ENCODE results near the gene HVCN1.
"Not testable (repeated sequence)": the region's sequence is repeated elsewhere in the genome, so short reads cannot be mapped to it uniquely, and the experiment has no call there.

HVCN1 gene, protein sequence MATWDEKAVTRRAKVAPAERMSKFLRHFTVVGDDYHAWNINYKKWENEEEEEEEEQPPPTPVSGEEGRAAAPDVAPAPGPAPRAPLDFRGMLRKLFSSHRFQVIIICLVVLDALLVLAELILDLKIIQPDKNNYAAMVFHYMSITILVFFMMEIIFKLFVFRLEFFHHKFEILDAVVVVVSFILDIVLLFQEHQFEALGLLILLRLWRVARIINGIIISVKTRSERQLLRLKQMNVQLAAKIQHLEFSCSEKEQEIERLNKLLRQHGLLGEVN

DNA sequence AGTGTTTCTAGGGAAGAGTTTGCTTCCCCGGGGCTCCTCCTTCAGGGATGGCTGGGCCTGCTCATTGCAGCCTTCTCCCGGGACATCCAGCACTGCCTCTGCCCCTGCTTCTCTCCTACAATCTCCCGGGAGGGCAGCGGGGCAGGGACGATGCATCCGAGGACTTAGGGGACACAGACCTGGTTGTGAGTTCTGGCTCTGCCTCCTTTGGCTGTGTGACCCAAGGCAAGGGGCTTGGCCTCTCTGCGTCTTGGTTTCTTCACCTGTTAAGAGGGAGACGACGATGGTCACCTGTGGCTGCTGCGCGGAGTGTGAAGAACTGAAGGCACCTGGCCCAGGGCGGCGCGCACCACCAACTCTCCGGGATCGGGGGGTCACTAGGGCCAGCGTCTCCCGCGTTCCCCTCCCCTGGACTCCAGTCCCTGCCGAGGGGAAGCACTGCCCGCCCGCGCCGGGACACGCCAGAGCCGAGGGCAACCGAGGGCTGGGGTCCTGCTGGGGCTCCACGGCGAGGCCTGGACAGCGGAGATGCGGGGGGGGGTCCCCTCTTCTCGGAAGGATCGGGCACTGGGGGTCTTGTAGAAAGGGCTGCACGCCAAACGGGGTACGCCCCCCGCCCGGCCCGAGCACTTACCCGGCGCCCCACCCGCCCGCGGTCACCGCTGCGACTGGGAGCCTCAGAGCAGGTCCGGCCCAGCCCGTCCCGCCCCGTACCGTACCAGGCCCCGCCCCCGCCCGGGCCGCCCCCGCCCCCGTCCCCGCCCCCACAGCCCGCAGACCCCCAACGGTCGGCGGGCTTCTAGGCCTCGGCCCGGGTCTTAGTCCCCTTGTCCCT is at the start of gene HVCN1:
TSS of gene HVCN1 (minus strand) at position 670 of the 835 bp plus-strand sequence. CDS start 5,870 bp downstream, outside the sequence.
- DNase-seq: peak; percentile 45

DNA sequence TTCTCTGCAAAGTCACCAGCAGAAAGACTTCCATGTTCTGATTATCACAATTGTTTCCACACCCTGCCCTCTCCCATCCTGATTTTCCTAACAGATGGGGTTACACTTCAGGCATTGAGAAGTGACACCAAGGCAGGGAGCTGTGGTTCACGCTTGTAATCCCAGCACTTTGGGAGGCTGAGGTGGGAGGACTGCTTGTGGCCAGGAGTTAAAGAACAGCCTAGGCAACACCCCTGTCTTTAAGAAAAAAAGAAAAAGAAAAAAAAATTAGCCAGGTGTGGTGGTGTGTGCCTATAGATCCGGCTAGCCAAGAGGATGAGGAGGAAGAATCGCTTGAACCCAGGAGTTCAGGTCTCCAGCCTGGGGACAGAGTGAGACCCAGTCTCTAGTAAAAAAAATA is 48.6 kb upstream of the HVCN1 start:
- no peak for DNase-seq

DNA sequence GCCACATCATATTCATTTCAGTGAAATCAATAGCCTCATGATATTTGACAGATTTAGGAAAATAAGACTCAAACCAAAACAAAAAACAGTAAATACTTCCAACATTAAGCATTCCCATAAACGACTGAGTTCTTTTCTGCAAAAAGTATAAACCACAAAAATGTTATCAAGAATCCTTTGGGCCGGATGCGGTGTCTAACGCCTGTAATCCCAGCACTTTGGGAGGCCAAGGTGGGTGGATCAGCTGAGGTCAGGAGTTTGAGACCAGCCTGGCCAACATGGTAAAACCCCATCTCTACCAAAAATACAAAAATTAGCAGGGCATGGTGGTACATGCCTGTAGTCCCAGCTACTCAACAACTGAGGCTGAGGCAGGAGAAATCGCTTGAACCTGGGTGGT is 48.1 kb upstream of the HVCN1 start:
- DNase-seq: not testable (repeated sequence)

DNA sequence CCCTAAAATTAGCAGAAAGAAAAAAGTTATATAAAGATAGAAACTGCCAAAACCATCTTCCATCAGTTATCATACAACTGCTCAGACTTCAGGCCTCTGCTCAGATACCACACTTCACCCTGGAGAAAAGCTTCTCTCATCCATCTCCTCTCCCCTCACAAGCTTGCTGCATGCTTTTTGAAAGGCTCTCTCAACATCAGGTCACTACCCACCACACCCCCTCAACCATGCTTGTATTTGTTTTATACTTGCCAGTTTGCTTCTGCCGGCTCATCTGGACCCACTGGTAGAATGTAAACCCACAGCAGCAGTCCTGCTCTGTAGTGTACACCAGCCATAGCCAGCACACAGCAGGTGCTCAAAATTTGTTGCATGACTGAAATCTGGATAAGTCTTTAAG is 45.0 kb upstream of the HVCN1 start:
- DNase-seq: no peak

DNA sequence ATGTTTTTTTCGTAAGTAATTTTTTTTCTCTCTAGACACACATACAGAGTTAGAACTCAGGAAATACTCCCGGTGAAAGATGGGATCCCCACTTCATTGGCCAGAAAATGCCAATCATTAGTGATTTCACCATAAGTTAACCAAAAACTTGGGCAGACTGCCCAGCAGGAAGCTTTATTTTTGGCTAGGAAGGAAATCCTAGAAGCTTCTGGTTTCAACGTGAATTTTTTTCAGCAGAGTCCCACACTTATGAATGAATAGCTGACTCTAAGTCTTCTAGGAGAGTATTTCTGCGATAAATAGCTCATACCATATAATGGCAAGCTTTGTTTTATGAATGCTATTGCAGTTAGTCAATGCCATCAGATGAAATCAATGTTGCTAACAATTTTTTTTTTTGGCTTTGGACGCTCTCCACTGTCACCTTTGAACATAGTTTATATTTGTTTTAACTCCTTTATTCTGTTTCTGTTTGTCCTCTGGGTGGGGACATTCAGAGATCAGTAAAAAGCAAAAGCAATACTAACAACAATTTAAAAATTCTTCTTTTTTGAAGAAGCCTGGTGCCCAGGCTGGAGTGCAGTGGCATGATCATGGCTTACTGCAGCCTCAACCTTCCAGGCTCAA is 44.3 kb upstream of the HVCN1 start:
- DNase-seq: no peak

DNA sequence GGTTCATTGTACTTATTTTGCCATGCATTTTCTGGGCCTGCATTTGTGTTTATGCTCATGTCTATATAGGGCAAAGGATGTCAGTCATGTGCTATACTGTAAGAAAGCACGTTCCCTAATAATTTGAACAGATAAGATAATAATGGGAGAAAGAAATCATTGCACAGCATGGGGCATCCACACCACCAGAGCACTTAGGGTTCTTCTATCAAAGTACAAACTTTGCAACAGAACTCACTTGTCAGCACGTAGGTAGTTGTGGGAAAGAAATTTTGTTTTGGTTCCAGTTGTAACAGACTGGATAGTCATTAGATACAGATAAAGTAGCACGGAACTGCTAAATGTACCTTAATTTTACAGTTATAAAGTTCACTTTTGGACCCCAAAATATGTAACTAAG is 43.7 kb upstream of the HVCN1 start:
- DNase-seq: no peak

DNA sequence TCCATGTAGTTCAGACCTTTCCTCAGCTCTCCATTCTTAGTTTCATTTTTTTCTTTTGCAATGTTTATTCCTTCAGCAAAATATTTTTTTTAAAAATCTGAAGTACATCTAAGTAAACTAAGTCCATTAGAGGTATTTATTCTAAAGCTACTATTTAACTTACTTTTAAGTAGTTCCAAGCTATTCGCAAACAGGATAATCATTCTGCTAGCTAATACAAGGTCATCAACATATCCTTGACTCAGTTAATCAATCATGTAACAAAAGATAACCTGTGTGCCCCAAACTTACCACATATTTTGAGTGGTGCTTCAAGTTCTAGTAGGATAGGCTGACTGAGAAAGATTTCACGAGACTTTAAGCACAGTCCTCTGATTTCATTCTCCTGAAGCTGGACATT is 42.6 kb upstream of the HVCN1 start:
- DNase-seq: no peak

DNA sequence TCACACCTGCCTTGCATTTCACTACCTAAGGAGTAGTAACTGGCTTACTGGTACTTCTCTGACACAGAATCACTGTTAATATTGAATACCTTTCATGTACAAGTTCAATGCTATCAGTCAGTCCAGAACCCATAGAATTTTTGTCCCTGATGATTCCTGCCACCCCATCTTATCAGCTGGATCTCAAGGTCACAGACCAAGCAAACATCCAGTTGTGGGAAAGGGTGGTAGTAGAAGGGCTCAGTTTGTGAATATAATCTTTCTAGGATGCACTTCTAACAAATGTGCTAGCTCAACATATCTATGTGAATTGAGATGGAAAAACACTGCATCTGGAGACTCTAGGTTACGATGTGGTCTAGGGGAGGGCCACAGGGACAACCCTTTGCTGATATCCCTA is 39.7 kb upstream of the HVCN1 start:
- DNase-seq: no peak

DNA sequence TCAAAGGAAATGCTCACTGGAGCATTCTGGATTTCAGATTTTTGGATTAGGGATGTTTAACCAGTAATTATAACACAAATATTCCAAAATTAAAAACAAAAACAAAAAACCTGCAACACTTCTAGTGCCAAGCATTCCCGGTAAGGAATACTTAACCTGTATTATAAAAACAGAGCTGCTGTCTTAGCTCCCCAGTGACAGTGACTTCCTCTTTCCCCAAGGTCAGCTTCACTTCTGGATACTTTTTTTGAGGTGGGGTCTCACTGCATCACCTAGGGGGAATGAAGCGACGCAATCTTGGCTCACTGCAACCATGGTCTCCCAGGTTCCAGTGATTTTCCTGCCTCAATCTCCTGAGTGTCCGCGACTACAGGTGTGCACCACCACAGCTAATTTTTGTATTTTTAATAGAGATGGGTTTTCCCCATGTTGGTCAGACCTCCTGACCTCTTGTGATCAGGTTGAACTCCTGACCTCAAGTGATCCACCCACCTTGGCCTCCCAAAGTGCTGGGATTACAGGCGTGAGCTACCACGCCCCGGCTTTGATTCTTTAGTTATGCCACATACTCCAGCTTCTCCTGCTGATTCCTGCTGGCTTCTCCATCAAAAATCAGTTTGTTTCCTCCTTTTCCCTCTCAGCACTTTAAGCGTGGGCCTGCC is 37.9 kb upstream of the HVCN1 start:
- no peak for DNase-seq

DNA sequence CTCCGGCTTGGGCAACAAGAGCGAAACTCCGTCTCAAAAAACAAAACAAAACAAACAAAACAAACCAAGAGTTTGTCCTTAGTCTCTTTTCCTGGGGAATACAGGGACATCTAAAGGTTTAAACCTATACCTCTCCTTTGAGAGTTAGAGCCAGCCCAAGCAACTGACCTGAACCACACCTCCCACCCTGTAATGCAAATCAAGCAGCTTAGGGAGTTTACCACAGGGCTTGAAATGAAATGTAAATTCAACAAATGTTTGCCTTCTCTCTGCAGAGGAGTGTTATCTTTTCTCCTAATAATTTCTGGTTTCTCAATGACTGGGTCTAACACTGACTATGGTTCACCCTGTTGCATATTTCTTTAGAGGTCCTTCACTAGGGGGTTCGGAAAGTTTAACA is 37.1 kb upstream of the HVCN1 start:
- no peak for DNase-seq

DNA sequence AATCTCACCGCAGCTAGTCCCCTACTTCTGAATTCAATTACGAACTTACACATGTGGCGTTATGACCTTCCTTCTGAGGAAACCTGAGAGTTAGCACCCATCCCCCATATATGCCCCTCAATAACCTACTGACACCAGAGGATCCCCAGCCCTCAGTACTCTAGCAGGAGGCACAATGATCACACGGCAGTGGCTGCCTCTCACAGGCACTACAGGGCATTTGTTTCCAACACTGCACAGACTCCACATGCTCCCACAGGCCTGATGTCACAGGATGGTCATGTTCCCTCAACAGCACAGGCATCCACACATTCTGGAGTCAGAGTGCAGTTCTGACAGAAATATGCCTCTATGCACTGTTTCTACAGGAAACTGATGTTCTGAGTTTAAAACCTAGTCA is 36.4 kb upstream of the HVCN1 start:
- DNase-seq: no peak

DNA sequence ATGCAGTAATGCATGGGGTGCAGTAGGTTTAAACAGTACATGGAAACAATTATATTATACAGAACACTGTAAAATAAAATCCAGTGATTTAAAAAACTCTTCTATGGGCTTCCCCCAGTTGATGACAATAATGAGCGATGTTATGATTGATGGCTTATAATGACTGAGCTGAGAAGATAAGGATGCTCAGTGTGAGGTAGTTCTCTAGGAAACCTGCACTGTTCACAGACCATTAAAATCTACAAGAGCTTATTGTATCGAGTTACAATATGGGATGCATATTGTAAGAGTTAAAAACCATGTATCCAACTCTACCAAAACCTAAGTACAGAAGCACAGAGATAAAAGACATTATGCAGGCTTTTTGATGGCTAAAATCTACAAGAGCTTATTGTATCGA is 34.0 kb upstream of the HVCN1 start:
- DNase-seq: not testable (repeated sequence)

DNA sequence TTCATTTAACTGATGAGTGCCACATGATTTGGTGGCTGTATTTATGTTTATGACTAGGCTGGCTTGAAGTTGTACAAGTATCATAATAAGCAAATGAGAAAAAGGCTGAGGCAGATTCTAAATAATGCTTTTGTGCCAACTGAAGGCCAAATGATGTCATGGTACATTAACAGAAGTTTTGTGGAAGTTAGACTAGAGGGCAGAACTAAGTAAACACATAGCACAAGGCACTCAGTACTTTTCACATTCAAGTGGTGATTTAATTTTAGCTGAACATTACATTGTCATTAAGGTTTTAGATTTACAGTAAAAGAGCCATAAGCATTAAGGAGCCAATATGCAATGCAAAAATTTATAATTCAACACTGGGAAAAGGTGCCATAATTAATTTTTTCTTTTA is 32.7 kb upstream of the HVCN1 start:
- no peak for DNase-seq

DNA sequence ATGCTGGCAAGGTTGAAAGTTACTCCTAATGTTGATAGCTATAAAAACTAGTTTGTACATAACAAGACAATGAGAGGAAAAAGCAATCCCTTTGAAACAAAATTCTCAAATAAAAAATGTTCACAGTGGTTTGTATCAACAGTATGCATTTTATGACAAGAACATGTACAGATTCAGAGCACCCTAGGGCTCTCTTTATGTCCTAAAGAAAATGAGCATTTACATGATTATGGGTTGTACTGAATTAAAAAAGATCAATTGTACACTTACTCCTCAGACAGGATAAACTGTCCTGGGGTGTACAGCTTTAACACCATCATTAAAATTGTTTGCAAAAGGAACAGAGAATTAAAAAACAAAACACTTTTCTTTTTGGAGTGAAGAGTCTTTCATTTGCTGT is 31.6 kb upstream of the HVCN1 start:
- no peak for DNase-seq

DNA sequence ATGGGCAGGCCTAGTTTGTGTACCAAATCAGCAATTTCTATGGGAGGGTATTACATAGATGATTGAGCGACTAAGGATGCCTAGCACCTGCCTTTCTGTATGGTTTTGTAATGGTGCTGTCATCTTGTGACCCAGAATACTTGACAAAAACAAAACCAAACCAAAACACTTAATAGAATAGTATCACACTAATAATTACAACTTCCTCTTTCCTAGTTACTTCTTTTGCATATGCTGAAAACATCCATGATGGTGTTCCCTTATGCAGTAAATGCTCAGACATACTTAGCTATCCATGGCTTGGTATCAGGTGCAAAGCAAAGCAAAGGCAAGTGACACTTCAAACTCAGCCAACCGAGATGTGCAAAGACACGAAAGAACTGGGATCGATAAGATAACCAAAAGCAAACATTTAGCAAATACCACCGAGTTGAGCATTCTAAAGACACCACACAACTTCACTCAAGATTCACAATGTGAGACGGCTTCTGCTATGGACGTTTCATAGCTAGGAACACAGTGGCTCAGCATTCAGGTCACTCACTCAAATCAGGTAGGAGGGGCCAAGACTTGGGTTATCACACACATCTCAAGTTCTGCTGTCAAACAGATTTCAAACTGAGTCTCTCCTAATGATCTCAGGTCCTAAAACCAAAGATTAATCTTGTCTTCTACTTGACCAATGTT is 29.4 kb upstream of the HVCN1 start:
- no peak for DNase-seq

DNA sequence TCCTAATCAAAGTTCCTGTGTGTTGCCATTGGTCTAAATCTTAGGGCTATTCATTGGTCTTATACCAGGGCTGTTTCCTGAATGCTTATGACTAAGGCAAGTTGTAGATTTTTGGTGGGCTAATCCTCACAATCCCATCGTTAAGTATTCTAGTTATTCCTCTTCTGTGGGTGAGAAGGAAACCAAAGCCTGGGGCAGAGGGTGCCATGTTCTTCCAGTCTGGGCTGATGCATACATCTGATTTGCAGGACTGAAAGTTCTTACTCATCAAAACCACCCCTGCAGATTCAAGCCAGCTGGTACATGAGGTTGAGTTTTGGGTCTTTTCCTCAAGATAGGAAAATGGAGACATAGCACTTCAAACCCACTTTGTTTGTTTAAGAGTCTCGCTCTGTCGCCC is 28.1 kb upstream of the HVCN1 start:
- DNase-seq: no peak

DNA sequence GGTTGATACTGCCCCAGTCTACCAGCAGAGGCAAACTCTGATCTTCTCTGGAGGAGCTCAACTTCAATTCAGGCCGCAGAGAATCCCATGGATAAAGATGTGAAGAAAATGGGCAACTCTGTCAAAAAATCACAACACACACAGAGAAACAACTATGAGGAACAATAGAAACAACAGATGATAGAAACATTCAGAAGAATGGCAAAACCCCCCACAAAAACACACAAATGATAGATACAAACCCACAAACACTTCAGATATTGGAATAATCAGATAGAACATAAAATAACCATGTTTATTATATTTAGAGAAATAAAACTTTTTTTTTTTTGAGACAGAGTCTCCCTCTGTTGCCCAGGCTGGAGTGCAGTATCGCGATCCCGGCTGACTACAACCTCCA is 20.0 kb upstream of the HVCN1 start:
- DNase-seq: no peak

DNA sequence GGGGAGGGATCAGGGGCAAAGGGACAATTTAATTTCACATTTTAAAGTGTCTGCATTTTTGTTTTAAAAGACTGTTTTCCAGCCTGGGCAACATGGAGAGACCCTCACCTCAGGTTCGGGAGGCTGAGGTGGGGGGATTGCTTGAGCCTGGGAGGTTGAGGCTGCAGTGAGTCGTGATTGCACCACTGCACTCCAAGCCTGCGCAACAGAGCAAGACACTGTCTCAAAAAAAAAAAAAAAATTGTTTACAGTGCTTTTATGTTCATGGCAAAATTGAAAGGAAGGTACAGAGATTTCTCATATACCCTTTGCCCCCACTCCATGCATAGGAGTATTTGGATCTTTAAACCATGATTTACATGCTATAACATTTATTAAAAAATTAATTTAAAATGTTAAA is 16.4 kb upstream of the HVCN1 start:
- no peak for DNase-seq

DNA sequence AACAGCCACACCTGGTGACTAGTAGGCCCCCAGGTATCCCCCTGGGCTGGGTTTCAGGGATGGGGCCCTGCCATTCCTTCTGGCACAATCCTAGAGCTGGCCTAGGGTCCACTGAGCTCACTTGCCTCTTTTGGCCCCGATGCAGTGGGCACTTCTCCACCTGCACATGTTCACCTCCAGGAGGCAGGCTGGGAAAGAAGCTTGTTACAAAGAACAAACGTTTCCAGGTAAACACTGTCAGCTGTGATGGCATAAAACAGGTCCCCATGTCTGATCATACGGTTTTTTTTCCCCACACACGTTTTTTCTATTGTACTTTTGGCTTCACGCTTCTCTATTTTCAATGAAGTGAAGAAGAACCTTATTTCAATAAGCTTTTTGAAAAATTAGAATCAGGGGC is 15.8 kb upstream of the HVCN1 start:
- DNase-seq: no peak

DNA sequence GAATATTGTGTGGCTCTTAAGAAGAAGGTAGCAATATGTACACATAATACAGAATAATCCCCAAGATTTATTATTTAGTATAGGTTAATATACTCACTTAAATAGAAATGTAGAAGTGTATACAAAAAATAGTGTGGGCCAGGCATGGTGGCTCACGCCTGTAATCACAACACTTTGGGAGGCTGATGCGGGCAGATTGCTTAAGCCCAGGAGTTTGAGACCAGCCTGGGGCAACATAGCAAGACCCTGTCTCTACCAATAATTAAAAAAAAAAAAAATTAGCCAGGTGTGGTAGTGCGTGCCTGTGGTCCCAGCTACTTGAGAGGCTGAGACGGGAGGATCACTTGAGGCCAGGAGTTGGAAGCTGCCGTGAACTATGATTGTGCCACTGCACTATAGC is 15.3 kb upstream of the HVCN1 start:
- DNase-seq: no peak

DNA sequence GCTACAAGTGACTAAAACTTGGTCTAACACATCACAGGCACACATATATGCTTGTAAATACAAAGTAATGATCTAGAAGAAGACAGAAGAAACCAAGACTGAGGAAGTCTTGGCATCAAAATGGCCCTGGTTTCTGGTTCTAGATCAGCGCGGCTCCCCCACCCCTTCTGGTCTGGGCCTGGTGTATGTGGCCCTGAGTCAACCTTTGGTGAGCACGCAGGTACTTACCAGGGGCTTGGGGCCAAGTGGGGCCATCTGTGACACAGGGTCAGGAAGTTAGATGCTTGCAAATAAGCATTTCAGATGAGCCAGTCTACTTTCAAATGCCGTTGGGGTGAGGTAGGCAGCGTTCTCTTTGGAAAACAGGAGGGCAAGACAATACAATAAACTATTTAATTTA is 13.2 kb upstream of the HVCN1 start:
- no peak for DNase-seq

DNA sequence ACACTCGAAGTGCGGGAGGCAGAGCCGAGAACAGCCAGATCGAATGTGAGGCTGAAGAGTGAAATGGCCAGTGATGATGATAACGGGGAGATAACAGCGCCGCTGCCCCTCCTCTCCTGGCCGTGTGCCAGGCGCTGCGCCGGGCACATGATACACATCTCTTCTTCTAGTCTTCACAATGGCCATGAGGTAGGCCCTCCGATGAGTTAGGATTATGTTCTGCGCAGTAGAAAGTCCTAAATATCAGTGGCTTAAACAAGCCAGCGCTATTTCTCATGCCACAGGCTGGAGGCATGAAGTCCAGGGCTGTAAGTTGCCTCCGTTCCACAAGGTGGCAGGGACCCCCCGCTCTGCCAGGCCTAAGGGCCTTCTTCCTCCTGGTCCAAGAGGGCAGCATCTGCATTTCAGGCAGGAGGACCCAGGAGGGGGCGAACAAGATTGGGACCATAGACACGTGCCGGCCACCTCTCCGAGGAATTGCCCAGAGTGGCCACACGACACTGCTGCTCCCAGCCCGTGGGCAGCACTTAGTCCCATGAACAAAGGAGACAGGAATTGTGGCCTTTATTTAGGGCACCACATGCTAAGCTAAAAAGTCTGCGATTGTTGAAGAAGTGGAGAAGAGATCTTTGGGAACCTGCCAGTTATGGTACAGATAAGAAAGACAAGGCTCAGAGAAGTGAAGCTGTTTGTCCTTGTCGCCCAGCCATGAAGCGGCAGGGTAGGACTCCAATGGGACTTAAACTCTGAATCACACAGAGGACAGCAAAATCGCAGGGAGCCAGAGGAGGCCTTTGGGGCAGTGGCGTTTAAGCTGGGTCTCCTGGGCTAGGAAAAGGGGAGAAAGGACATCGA is 10.9 kb upstream of the HVCN1 start:
- DNase-seq: peak; percentile 61

Data from hematopoietic multipotent progenitor cell treated with erythropoietin and hydrocortisone succinate and interleukin-3 and kit ligand, for 6 days (in vitro differentiated cells).